ENCODE data around the gene GPC5.

GPC5 gene

DNA sequence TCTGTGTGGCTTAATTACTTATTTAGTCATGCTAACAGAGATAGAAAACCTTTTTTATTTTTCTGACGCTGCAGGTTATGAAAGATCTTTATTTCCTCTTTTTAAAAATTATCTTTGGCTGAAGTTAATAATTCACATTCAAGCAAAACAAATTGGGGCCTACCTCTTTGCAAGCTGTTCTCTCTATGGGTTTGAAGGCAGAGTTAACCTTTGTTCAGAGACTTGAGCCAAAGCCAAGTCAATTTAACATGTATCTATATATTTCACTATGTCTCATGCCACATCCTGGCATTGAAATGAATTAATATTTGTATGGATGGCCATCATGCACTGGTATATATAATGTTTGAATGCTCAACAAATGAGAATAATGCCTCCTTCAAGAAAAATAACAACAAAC lies 1150.9 kb downstream of the GPC5 start:
- no peak for DNase-seq (ENCODE audit: low spot score)

DNA sequence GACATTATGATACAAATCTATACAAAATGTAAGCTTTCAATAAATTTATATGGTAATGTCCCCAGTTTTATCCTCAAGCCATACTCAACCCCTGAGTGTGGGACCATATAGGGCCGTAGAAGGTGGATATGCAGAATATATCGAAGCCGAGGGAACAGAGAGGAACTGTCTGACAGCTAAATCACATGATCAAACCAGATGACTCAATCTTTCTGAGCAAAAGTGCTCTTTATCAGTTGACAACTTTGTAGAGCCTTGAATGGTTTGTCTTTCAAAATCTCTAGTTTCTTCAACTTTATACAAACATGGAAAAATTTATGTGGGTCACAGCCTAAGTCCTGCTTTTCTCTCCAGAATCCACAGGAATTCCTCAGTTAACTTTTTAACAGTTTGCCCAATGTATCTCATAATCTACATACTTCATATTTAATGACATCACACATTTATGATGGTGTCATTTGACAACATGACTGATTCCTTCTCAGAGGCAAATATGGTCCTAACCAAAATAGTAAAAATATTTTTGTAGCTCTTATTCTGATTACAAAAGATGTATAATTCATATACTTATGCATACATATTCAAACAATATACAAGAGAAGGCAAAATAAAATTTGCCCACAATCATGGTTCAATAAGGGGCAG lies 1155.2 kb downstream of the GPC5 start:
- no peak for DNase-seq (ENCODE audit: low spot score)

DNA sequence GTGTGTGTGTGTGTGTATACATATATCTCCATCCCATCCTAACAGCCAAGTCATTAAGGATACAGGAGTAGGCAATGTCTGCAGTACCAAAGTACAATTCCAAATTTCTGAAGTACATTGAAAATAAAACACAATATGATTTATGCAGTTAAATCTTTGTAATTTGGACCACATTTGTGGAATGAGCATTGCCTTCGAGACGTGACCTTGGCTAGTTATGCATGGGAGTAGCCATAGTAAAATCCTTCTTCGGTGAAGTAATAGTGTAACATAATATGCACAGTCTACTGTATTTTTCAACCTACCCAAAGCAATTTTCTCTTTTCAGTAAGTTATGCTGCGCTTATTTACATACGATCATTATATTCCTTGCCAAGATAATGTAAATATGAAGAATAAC lies 1162.5 kb downstream of the GPC5 start:
- no peak for DNase-seq (ENCODE audit: low spot score)

DNA sequence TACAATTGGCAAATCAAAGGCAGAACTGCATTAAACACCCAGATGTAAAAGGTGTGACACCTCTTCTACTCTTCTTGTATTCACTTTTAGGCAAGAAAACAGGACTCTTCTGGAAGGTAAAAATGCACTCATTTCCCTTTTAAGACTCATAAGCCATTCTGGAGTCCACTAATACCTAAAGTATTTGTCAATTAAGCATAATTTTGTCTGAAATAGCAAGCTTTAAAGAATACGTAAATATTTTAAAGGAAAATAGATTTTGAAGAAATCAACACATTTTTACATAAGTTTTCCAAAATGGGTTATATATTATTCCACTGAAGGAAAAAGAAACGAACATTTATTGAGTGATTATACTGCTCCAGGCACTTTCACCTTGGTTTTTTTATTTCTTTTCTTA lies 1166.5 kb downstream of the GPC5 start:
- no peak for DNase-seq (ENCODE audit: low spot score)

DNA sequence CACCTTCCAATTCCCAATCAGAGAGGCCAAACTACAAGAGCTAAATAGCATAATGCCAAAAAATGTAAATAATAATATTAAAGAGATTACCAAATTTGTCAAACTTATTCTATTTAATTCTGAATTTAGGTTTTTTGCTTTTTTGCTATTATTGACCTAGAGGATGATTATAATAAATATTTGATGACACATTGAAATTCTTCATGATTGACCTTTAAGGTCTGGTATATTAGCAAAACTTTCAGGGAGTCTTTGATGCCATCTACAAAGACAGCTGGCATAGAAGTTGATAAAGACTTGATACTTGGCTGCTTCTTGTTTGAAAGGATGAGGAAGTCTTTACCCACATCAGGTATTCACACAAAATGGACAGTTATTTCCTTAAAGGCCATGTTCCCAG lies 1168.3 kb downstream of the GPC5 start:
- no peak for DNase-seq (ENCODE audit: low spot score)

DNA sequence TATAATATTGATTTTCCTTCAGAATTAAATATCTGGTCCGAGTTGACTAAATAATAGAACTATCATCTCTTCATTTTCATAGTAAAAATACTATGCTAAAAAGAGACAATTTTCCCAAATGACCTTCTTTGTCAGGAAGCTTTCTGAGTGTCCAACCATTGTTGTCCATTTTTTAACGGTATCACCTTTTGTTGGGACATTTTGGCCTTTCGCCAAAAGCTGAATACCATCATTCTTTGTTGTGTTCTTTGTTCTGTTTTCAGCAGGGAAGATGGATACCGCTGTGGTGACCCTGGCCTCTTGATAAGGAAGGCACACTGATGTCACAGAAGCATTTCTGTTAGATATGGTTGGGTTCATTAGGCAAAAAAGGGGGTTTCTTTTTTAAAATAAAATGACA lies 1173.8 kb downstream of the GPC5 start:
- no peak for DNase-seq (ENCODE audit: low spot score)

DNA sequence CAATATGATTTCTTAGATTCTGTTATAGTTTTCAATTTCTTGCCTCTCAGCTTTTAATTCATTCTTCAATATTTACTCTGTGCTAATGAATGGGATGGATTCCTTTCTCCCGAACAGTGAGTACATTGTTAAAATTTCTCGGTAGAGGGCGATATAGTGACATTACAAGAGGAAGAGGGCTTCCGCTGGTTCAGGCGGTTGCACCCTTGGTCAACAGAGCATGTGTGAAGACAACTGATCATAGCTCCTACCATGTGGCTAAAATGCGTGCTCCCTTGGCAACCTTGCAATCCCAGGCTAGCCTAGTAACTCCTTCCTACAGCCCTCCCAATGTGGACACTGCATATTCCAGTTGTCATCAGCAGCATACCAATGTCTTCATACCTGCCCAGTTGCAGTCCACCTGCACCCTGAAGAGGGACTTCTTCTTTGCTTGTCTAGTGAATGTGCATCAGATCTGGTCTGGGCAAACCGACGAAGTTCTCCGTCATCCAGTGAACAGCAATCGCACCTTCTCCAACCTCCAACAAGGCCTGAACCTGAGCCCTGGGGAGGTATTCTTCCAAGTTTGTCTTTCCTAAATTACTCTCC lies 1175.1 kb downstream of the GPC5 start:
- no peak for DNase-seq (ENCODE audit: low spot score)

DNA sequence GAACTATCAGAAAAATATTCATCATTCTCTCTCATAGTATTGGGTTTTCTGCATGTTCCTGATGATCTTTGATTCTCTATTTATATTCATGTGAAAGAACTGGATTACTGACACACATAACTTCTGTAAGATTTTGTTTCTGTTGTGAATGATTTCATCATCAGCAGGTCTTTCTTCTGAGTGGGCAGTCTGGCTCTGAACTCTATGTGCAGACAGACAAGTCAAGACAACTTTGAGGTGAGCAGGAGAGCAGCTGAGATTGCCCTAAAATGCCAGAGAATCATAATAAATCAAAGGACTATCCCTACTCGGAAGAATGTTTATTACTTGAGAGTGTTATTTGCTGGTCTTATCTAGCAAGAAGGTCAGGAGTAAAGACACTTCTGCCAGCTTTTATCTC lies 1176.1 kb downstream of the GPC5 start:
- DNase-seq (ENCODE audit: low spot score): no peak

DNA sequence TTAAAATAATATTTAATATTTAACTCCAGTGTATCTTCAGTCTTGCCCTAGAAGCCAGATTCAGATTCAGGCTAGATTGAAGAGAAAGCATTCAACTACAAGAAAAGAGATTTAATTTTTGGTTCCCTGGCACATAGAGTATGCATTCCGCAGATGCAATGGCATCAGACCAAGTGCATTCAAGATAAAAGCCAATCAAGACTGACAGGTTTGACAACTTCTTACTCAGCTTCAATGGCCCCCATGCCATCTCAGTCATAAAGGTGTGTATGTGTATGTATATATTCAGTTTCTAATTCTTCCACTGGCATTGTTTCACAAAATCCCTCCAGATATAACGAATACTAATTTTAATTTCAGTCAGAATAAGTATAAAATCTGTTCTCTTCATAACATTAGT lies 1177.4 kb downstream of the GPC5 start:
- DNase-seq (ENCODE audit: low spot score): no peak

DNA sequence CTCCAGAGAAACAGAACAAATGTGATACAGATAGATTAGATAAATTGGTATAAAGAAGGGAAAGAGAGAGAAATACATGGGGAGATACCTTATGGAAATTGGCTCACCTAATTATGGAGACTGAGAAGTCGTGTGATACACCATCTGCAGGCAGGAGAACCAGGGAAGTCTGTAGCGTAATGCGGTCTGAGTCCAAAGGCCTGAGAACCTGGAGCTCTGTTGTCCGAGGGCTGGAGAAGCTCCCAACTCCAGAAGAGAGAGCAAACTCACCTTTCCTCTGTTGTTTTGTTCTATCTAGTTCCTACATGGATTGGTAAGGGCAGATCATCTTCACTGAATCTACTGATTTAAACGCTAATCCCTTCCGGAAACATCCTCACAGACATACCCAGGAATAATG lies 1179.9 kb downstream of the GPC5 start:
- no peak for DNase-seq (ENCODE audit: low spot score)

DNA sequence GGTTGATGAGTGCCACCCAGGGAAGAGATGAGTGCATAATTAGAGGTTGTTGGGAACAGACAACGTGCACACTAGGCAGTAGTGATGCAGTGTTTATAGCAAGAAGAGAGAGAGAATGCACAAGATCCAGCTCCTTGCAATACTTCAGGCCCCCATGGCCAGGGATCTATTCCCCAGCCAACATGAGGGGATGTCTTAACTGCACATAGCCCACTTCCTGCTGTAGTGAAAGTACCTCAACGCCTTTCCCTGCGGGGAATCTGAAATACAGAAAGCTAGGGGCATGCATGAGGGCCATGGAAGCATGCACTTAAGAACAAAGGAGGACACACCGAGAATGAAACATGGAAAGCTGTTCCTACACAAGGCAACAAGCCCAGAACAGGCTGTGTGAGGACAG lies 1191.5 kb downstream of the GPC5 start:
- no peak for DNase-seq (ENCODE audit: low spot score)

DNA sequence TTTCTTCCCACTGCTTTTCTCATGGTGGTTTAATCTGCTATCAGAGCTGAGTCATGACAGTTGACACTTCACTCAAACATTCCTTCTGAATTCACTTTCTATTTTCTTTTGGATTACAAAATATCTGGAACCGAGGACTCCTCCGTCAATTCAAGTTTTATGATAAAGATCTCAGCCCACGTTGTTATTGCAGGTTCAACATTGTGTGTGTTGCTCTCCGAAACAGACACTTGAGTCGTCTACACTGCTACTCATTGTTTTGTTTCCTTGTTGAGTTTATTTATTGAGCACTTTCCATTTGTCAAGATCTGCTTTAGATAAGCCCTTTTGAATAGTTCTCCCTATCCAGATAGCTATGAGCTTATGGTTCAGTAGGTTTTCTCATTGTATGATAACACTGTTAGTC lies 1192.1 kb downstream of the GPC5 start:
- DNase-seq (ENCODE audit: low spot score): no peak

DNA sequence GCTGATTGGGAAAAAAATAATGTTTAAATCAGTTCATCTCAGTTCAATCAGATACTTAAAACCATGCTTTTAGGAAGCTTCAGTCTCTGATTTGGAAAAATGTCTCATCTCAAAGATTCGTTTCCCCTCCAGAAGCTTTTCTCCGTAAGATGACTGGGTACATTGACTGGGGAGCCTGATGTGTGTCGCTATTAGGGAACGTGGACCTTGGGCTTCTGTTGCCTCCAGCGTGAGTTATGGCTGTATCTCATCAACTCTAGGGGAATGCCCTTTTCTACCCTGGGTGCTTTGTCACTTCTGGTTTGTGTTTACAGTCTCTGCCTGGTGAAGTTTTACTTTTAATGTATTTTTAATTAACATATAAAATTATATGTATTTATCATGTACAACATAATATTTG lies 1192.7 kb downstream of the GPC5 start:
- no peak for DNase-seq (ENCODE audit: low spot score)

DNA sequence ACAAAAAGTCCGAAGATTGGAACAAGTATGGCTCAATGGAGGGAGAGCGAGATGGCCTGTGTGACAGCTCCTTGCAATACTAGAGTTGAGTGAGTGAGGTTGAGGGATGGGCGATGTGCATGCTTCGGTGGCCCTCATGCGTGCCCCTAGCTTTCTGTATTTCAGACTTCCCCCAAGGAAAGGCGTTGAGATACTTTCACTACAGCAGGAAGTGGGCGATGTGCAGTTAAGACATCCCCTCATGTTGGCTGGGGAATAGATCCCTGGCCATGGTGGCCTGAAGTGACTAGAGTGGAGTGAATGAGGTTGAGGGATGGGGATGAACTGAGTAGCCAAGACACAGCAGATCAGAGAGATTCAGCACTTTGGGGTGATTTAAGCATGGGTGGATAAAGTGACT lies 1194.3 kb downstream of the GPC5 start:
- DNase-seq (ENCODE audit: low spot score): no peak

DNA sequence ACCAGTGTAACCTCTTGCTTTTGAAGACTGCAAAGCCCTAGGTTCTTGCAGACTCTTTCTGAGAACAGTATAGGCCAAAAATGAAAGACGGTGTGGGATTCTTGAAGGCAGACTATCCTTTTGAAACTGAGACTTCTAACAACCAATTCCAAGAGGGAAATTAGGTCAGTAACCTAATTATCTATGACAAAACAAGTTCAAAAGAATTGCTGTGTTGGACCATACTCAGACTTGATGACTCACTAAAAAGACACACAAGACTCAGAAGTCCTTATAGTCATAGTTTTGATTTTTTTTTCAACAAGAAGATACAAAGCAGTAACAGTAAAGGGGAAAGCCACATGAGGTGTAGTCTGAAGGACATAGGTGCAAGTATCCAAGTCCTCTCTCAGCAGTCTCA lies 1204.1 kb downstream of the GPC5 start:
- no peak for DNase-seq (ENCODE audit: low spot score)

DNA sequence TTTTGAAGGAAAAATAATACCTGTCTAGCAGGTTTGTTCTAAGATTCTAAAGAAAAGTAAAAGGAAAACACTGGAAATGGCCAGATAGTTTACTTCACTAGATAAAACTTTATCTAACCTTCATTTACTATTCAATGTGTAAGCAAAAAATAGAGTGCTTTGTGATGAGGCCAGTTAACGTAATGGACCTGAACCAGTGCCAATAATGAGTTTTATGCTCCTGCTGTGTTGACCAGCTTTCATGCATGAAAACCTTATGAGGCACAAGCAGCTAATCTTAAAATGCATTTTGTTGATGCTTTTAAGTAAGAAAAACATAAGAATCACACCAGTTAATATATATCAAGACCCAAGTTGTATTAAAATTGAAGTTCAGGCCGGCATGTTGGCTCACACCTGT lies 1211.0 kb downstream of the GPC5 start:
- DNase-seq (ENCODE audit: low spot score): no peak

DNA sequence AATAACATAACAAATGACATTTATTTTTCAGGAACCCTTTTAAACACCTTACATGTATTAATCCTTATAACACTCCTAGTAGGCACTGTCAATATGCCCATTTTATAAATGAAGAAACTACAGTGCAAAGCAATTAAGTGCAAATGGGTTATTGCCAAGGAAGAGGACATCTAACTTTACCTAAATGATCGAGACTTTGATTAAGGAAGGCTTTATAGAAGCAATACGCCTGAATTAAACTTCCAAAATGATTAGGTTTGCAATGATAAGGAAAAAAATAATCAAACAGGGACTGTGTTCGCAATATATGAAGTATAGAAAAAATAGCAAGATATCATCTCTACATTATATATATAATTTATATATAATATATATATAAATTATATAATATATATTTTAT lies 1214.5 kb downstream of the GPC5 start:
- no peak for DNase-seq (ENCODE audit: low spot score)

DNA sequence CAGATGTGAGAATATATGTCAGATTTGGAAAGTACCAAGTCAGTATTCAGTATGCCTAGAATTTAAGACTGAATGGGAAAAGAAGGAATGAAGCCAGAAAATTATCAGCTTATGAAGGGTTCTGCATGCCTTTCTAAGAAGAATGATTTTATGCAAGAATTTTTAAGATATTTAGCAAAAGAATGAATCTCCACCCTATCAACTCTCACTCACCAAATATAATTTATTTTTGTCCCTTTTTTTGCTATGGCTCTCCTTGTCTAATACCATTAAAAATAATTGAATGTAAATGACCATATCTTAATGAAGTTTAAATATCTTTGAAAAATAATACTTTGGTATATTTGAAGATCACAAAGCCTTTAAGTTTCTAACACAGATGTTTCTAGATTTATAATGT lies 1215.5 kb downstream of the GPC5 start:
- no peak for DNase-seq (ENCODE audit: low spot score)

DNA sequence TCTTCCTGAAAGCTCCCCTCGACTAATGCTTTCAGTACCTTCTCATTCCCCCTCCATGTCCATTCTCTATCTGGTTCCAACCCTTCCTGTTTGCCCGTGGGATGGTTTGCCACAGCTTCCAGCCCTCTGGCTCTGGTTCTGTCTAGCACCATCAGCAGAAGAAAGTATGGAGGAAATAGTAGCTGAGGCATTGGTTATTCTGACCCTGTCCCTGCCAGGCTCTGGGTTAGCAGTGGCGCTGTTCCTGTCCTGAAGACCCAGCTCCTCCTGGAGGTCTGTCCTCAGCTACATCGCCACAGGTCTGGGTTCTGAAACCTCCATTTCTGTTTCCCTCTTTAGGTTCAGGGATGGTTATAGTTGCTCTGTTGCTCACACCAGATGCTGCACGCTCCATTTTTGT lies 1223.6 kb downstream of the GPC5 start:
- no peak for DNase-seq (ENCODE audit: low spot score)

DNA sequence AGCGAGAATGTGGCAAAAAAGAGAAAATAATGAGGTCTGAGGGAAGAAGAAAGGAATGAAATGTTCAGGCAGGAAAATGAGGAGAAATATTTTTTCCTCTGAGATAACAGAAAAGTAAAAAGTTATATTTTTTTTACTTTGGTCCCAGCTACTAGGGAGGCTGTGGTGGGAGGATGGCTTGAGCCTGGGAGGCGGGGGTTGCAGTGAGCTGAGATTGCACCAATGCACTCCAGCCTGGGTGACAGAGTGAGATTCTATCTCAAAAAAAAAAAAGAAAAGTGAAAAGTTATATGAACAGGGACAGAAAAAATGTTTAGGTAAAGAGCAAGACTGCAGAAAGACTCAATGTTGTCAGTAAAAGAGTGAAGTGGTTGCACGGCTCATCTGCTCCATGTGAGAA lies 1224.5 kb downstream of the GPC5 start:
- DNase-seq (ENCODE audit: low spot score): no peak

DNA sequence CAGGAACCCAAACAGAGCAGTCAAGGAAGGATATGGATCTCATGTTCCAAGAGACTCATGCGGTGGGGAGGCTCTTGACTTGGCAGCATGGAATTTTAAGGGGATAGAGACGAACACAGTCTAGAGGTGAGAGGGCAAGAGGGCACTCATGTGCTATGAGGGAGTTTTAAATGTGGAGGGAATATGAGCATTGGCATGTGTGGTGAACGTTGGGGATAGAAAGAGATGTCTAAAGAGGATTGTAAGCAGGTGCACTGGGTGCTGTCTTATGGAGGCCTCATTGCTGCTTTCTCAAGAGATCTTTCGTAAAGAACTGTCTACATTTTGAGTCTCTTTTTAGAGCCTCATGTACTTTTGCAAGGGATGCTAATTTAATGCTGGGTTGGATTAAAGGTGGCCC lies 1227.9 kb downstream of the GPC5 start:
- no peak for DNase-seq (ENCODE audit: low spot score)

DNA sequence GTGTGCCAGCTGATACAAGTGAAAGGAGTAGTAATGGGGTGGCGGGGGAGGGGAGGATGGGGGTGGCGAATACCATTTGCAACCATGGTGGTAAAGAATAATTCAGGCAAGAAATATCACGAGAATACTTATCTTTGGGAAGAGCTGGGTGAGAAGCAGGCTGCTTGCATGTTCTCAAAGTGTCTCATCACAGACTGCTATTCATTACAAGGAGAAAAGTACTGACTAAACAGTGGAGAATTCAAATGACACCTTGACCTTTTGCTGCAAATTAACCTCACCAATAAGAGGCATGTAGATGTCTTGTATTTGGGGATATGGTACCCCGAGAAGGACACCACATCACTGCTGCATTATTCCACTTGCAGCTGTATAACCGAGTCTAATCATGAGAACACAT lies 1242.5 kb downstream of the GPC5 start:
- no peak for DNase-seq (ENCODE audit: low spot score)

DNA sequence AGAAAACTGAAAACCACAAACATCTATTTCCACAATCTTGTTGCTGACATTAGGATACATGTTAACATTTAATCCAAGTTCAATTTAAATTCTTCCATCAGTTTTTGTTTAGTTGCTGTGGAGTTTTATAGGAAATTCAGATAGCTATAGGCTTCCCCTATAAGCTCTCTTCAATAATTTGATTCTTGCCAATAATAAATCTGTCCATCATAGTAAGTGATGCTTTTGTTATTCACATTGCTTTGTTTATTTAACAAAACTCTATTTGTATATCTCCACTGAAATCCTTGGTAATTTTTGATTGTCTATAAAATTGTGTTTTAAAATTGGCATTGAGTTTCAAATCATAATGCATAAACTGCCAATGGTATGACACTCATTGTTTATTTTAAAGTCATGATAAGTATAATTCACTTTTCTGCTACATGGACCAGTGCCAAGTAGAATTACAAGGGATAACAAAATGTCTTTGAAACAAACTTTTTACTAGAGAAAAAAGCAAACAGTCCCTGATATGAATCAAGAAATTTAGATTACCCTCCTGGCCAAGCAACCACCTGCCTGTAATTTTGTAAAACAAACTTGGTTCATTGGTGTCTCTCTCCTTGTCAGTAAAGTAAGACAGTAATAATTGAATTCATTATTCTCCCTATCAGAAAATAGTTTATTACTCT lies 1250.9 kb downstream of the GPC5 start:
- DNase-seq (ENCODE audit: low spot score): no peak

DNA sequence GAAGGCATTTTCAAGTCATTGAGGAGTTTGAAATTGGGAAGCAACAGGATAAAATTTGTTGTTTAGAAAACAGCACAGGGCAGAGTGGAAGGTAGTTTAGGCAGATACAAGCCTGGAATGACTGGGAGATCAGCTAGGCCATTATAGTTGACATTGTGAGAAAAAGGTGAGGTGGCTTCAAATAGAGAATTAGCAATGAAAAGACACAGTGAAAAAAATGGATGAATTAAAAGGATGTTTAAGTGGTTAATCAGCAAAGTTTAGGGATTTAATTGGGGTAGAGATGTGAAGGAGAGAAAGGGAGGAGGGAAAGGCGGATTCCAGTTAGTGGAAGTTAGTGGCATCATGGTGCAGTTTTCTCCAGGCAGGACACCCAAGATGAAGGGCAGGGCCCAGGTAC lies 1257.7 kb downstream of the GPC5 start:
- no peak for DNase-seq (ENCODE audit: low spot score)

All from germinal center (tissue), 1 donor.